Measurements from ENCODE around the gene ARHGAP15.

Gene ARHGAP15

DNA sequence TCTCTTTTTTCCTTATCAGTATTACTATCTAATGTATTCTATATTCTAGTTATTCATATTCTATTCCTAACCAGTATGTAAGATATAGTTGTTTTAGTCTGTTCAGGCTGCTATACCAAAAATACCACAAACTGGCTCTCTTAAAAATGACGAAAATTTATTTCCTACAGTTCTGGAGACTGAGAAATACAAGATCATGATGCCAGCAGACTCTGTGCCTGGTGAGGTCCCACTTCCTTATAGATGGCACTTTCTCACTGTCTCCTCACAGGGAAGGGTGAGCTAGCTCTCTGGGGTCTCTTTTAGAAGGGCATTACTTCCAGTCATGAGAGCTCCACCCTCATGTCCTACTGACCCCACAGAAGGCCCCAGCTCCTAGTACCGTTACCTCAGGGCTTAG, 4.8 kb upstream of the ARHGAP15 start:
- CTCF ChIA-PET: no interaction called here
- no peak for TF ChIP-seq CTBP1 (IDR thresholded peaks at IDR 0.05; ENCODE audit: borderline replicate concordance)
- TF ChIP-seq L3MBTL2 (conservative IDR thresholded peaks at IDR 0.05): no peak
- no peak for TF ChIP-seq FOXA1 (IDR thresholded peaks at IDR 0.05)
- TF ChIP-seq ELF4 (IDR thresholded peaks at IDR 0.05): no peak
- no peak for TF ChIP-seq FOXM1 (IDR thresholded peaks at IDR 0.05; ENCODE audit: borderline replicate concordance)
- no peak for TF ChIP-seq HDGF (IDR thresholded peaks at IDR 0.05; ENCODE audit: borderline replicate concordance)
- no peak for TF ChIP-seq ARNT (IDR thresholded peaks at IDR 0.05)
- POLR2A ChIA-PET: no interaction called here
- DNase-seq (ENCODE audit: extremely low spot score): no peak

DNA sequence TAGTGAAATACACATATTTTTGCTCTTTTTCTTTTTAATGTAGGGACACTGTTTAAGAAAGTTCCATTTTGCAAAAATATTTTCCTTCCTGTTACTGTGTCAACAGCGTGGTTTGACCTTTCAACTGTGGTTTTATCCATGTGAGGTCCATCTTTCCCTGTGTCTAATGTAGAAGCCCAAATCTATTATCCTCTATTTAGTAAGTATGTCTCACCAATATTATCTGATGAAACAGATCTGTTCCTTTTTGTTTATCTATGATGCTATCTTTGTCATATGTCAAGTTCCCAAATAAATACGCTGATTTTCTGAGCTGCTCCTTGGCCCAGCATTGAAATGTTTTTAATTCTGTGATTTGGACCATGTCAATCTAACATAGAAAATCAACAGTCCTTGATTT, 3.5 kb upstream of the ARHGAP15 start:
- ChIA-PET POLR2A (no interaction called here), CTCF (no interaction called here)
- no peak for TF ChIP-seq CTBP1 (IDR thresholded peaks at IDR 0.05; ENCODE audit: borderline replicate concordance)
- TF ChIP-seq, protein P1, sequence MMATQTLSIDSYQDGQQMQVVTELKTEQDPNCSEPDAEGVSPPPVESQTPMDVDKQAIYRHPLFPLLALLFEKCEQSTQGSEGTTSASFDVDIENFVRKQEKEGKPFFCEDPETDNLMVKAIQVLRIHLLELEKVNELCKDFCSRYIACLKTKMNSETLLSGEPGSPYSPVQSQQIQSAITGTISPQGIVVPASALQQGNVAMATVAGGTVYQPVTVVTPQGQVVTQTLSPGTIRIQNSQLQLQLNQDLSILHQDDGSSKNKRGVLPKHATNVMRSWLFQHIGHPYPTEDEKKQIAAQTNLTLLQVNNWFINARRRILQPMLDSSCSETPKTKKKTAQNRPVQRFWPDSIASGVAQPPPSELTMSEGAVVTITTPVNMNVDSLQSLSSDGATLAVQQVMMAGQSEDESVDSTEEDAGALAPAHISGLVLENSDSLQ (IDR thresholded peaks at IDR 0.05): no peak
- no peak for DNase-seq (ENCODE audit: extremely low spot score)

DNA sequence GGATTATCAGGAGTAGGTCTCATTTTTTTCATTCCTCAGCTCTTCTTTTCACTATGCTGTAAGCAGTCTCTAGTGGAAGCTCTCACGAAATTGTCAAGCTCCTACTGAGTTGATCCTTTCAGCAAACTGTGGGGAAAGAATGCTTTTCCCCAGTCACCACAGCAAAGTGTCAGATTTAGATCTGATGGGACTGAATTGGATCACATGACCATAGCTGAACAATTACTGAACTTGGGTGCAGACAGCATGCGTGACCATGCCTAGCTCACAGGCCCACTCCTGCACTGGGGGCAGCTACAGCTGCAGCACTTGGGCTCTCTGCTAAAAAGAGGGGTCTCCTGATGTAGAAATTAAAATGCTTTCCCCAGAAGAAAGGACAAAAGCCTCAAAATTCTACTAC, 3.1 kb downstream of the ARHGAP15 start:
- CTCF ChIA-PET: no interaction called here

DNA sequence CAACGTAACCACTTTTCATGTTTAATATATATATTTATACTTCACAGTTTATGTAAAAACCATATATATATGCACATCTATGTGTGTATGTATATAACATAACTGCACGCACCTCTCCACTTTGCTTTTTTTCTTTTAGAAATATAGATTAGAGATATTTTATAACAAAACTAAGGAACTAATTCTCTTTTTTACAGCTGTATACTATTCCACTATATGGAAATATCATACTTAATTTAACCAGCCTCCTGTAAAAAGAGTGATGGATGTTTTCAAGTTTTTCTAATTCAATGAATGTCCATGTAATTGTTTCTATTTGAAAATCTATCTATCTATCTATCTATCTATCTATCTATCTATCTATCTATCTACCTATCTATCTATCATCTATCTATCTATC, 4.6 kb downstream of the ARHGAP15 start:
- CTCF ChIA-PET: no interaction called here

More for the DNA sequence above, 3.1 kb downstream of the ARHGAP15 start:
- no peak for DNase-seq (ENCODE audit: extremely low spot score)
- POLR2A ChIA-PET: no interaction called here
- TF ChIP-seq FOXA1 (IDR thresholded peaks at IDR 0.05): no peak
- no peak for TF ChIP-seq BHLHE40 (IDR thresholded peaks at IDR 0.05; ENCODE audit: borderline replicate concordance)
- TF ChIP-seq ZNF384 (IDR thresholded peaks at IDR 0.05): no peak
- no peak for TF ChIP-seq ARNT (IDR thresholded peaks at IDR 0.05)
- TF ChIP-seq SUZ12 (IDR thresholded peaks at IDR 0.05): no peak
- TF ChIP-seq HDGF (IDR thresholded peaks at IDR 0.05; ENCODE audit: borderline replicate concordance): no peak
- no peak for TF ChIP-seq FOXK2 (IDR thresholded peaks at IDR 0.05)
- TF ChIP-seq, protein P1 (IDR thresholded peaks at IDR 0.05): no peak
- TF ChIP-seq L3MBTL2 (conservative IDR thresholded peaks at IDR 0.05): no peak
- no peak for TF ChIP-seq TARDBP (IDR thresholded peaks at IDR 0.05)
- no peak for TF ChIP-seq FOXM1 (IDR thresholded peaks at IDR 0.05; ENCODE audit: borderline replicate concordance)
- TF ChIP-seq NFRKB (IDR thresholded peaks at IDR 0.05): no peak
- TF ChIP-seq SP1 (IDR thresholded peaks at IDR 0.05): no peak
- no peak for TF ChIP-seq LEF1 (IDR thresholded peaks at IDR 0.05; ENCODE audit: borderline replicate concordance)

DNA sequence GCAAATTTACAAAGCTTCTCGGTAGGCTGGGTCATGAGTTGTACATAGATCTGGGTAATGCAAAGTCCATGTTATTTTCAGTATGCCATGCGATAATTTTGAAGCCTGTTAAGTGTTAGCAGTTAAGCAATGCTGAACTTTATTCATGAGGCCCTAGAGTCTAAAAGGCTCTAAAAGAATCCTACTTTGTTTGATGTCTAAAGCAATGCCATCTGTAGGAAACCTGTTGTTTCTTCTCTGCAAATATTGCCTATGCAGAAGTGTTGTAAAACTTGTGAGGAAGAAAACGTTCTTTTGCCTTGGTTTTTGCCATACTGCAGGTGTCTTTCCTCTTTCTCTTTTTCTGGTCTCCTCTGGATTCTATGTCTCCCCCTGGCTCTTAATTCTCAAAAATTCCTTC, 9.1 kb downstream of the ARHGAP15 start:
- no peak for TF ChIP-seq CTBP1 (IDR thresholded peaks at IDR 0.05; ENCODE audit: borderline replicate concordance)
- TF ChIP-seq, protein P1 (IDR thresholded peaks at IDR 0.05): no peak
- no peak for TF ChIP-seq L3MBTL2 (conservative IDR thresholded peaks at IDR 0.05)
- TF ChIP-seq ELF4 (IDR thresholded peaks at IDR 0.05): no peak
- no peak for TF ChIP-seq BHLHE40 (IDR thresholded peaks at IDR 0.05; ENCODE audit: borderline replicate concordance)
- ChIA-PET CTCF (no interaction called here), POLR2A (no interaction called here)
- DNase-seq (ENCODE audit: extremely low spot score): no peak

More for the DNA sequence above, 4.6 kb downstream of the ARHGAP15 start:
- POLR2A ChIA-PET: no interaction called here
- no peak for TF ChIP-seq SP1 (IDR thresholded peaks at IDR 0.05)
- TF ChIP-seq FOXM1 (IDR thresholded peaks at IDR 0.05; ENCODE audit: borderline replicate concordance): no peak
- TF ChIP-seq TARDBP (IDR thresholded peaks at IDR 0.05): no peak
- TF ChIP-seq FOXA1 (IDR thresholded peaks at IDR 0.05): no peak
- TF ChIP-seq CTBP1 (IDR thresholded peaks at IDR 0.05; ENCODE audit: borderline replicate concordance): no peak
- no peak for TF ChIP-seq SUZ12 (IDR thresholded peaks at IDR 0.05)
- no peak for TF ChIP-seq ARNT (IDR thresholded peaks at IDR 0.05)
- TF ChIP-seq BHLHE40 (IDR thresholded peaks at IDR 0.05; ENCODE audit: borderline replicate concordance): no peak
- no peak for TF ChIP-seq FOXK2 (IDR thresholded peaks at IDR 0.05)
- TF ChIP-seq, protein P1 (IDR thresholded peaks at IDR 0.05): no peak
- TF ChIP-seq LEF1 (IDR thresholded peaks at IDR 0.05; ENCODE audit: borderline replicate concordance): no peak
- no peak for TF ChIP-seq HDGF (IDR thresholded peaks at IDR 0.05; ENCODE audit: borderline replicate concordance)
- no peak for TF ChIP-seq ELF4 (IDR thresholded peaks at IDR 0.05)
- TF ChIP-seq L3MBTL2 (conservative IDR thresholded peaks at IDR 0.05): no peak
- no peak for TF ChIP-seq NFRKB (IDR thresholded peaks at IDR 0.05)
- DNase-seq (ENCODE audit: extremely low spot score): no peak

DNA sequence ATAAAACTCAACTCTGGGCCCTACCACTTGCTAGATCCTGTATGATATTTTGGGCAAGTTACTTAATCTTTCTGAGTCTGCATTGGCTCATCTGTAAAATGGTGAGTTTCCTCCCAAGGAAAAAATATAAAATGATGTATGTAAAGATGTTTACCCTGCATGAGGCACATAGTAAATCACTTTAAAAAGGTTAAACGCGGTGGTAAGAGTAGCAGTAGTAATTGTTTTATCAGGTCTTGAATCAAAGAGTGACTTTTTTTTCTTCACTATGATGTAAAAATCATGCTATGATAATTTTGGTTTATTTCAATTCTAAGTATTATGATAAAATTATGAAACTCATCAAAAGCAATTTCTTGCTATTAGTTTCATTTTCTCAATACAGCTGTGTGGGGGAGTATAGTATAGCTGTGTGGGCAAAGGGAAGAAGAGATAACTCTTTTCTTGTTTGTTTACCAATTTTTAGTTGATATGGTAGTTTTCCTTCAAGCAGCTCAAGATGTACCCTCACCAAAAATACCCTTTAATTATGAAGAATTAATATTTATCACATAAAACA, 10.7 kb downstream of the ARHGAP15 start:
- ChIA-PET POLR2A (no interaction called here), CTCF (no interaction called here)
- DNase-seq (ENCODE audit: extremely low spot score): no peak
- TF ChIP-seq HDGF (IDR thresholded peaks at IDR 0.05; ENCODE audit: borderline replicate concordance) (no peak), L3MBTL2 (conservative IDR thresholded peaks at IDR 0.05) (no peak)

Data from HEK293T (cell line).